HG03060 (cell line): ENCODE data around the gene PYY.
"Not testable (repeated sequence)": the region's sequence is repeated elsewhere in the genome, so short reads cannot be mapped to it uniquely, and the experiment has no call there.

Source experiments
- ATAC-seq: cut with Tn5 transposase; IDR thresholded peaks from one replicate; pipeline ENCODE4 v1.9.1; 2021; ENCODE audit warnings: low read depth, moderate number of reproducible peaks; ENCODE audit not compliant: unreplicated experiment

PYY gene

DNA sequence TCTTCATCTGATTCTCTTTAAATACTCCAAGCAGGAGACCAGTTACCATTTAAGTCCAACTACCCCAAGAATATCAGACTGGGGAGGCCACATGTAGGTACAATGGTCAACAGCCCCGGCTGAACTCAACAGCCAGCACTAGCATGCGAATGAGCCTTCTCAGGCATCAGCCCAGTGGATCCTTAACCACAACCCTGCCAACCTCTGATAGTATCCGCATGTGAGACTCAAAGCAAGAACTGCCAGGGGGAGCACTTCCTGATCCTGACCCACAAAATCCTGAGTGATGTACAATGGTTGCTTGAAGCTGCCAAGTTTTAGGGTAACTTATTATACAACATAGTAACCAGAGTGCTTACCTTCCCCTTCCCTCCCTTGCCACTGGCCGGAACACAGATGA lies 4.0 kb downstream of the PYY start:
- ATAC-seq, result no peak

GRCh38 chr17:43946781-43947180 lies 7.0 kb downstream of the PYY start:
- ATAC-seq, result no peak

- no peak for ATAC-seq
These were observed 8.5 kb downstream of the PYY start for GRCh38 chr17:43945074-43945829.

GRCh38 chr17:43942051-43942685 lies 11.6 kb downstream of the PYY start, which contains the start of gene PPY:
TSS of gene PPY (minus strand) at chr17:43942476. CDS start at chr17:43941654, 822 bp downstream.
- no peak for ATAC-seq

DNA sequence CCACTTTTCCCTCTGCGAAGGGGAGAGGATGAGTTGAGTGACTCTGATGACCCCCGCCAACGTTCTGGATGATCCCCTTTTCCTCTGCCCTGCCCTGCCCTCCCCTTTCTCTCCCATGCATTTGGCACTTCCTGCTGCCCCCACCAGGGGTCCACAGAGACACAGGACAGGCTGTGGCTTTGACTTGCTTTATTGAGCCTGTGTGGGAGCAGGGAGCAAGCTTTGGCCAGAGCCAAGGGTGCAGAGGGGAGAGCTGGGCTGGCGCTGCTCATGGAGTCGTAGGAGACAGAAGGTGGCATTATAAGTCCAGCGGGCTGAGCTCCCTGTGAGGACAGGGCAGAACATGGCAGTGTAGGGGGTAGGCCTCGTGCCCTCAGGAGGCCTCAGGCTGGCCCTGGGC lies 13.1 kb downstream of the PYY start:
- ATAC-seq, result no peak

DNA sequence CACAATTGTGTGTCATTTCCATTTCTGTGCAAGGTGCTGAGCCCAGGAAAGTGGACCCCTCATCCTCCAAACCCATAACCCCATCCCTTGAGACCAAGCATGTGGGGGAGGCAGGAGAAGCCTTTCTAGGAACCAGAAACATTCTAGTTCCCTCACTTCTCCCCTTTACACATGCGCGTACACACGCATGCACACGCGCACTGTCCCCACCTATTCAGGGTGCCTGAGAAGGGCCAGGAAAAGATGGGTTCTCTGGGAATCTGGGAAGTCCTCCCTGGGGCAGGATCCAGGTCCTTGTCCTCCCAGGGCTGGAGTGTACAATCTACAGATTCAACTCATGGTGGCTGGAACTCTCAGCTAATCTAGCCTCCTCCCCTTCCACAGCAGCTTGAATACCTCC lies 13.9 kb downstream of the PYY start:
- ATAC-seq, result no peak

GRCh38 chr17:43939452-43939851 lies 14.3 kb downstream of the PYY start:
- ATAC-seq, result not testable (repeated sequence)

DNA sequence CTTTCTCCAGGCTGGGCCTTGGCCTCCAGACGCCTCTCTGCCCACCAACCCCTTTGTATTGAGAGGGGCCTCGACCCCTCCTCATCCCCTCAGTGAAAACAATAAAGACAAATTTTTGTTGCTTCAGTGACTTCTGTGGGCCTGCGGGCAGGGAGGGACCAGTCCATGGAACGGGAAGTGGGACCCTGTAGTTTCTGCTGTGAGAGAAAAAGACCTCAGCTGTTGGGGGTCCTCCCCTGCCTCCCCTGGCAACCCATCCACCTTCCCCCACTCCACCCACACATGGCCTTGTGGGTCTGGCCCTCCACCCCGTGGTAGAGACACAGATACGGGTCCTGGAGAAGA lies 14.9 kb downstream of the PYY start:
- ATAC-seq, result no peak

DNA sequence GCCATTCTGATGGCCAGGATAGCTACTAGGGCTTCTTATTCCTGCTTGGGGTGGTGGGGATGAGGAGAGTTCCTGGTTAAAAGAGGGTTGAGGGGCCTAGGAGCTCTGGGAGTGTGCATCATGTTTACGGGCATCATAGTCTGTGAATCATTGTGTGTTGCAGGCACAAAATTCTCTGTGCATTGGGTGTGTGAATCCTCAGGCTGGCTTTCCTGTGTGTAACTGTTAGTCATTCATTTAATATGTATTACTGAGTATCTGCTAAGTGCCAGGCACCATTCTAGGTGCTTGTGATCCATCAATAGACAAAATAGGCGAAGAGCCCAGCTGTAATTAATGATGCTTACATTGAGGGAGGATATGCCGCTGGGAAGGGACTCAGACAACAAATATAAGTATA lies 17.3 kb downstream of the PYY start:
- no peak for ATAC-seq

DNA sequence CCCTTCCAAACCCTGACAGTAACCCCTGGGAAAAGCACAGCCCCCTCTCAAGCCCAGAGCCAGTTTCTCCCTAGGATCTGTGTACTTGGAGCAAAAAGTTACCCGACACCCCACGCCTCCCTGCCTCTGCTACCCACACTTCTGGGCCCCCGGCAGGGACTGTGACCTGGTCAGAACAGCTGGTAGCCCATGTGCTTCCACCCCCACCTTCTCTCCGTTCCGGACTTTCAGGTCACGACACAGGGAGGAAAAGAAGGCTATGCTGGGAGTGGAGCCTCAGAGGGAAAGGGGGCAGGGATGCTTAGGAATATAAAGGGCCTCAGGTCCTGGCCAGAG lies 17.8 kb downstream of the PYY start:
- no peak for ATAC-seq

DNA sequence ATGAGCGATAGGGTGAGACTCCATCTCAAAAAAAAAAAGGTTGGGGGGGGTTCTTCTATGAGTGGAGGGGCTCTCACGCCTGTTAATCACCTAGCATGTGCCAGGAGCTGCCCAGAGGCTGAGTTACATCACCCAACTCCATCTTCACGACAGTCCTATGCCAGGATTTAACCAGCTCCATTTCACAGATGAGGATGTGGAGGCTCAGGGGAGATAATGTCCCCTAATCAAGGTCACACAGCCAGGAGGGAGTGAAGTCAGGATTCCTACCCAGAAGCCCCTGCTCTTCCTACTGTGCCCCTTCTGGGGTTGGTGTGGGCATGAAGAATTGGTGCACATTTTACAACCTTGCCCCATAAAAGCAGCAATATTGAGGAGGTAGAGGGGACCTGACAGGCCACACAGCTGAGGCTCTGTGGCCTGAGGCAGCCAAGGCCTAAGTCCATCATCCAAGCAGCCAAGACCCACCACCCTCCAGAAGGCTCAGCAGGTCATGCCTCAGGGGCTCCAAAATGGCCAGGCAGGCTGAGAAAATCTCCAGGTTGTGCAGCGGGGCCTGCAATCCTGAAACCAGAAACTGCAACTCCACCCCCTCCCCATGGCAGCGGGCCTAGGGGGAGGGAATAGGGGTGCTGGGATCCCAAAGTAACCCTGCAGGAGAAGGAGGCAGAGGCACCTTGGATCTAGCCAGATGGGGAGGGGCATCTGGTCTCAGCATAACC lies 18.4 kb downstream of the PYY start:
- no peak for ATAC-seq

DNA sequence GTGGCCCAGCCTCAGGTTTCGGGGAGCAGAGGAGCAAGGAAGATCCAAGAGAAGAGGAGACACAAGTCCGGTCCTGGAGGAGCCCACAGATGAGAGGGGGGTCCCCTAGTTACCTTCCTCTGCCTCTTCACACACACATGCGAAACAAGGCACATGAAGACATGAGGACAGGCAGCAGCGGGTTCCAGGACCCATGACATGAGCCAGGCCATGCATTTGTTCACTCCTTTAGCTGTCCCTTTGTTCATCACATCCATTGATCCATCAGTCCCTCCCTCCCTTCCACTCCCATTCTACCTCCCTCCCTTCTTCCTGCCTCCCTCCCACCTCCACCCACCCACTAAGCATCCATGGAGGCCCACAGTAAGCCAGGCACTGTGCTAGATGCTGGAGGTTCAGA lies 20.8 kb downstream of the PYY start:
- ATAC-seq, result no peak

GRCh38 chr17:43932357-43932756 lies 21.4 kb downstream of the PYY start:
- no peak for ATAC-seq

- ATAC-seq, result no peak
These were observed 22.6 kb downstream of the PYY start for GRCh38 chr17:43931062-43931571.

- no peak for ATAC-seq
These were observed 25.1 kb downstream of the PYY start for GRCh38 chr17:43928609-43929008.

- ATAC-seq, result not testable (repeated sequence)
These were observed 25.8 kb downstream of the PYY start for GRCh38 chr17:43927929-43928328.

- no peak for ATAC-seq
These were observed 26.5 kb downstream of the PYY start for GRCh38 chr17:43927060-43927864.

DNA sequence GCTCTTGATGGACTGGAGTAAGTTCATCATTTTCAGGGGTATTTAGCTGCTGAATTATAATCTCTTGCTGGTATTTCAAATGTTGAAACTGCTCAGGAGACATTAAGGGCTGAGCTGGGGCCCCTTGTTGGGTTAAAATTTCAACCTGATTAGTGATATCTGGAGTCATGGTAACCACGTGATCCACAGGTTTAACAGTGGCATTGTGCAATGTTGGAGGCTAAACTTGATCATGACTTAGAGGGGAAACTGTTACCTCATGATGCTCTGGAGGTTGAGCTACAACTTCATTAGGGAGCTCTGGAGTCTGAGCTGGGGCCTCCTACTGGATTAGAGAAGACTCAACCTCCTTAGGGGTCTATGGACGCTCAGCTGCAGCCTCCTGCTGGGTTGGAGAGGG lies 29.2 kb downstream of the PYY start:
- no peak for ATAC-seq

GRCh38 chr17:43920500-43921095 lies 33.1 kb downstream of the PYY start:
- no peak for ATAC-seq

DNA sequence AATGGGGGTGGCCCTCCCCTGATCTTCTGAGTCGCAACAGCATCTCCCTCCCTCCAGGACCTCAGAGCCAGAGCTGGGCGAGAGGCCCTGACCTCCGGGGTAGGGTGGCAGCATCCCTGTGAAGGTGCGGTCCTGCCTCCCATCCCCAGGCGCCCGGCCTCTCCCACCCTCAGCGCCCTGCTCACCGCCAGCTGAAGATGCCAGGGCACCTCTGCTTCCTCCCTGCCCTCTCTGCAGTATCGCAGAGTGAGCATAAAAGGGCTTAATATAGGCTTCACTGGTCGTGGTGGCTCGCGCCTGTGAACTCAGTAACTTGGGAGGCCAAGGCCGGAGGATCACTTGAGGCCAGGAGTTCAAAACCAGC lies 35.7 kb downstream of the PYY start:
- ATAC-seq, result no peak
